Activated naive CD8-positive, alpha-beta T cell treated with anti-CD3 and anti-CD28 coated beads, Interleukin-2, amount 50 U/mL, for 16 hours (primary cell): Measurements from ENCODE around the gene NDST4.

Experiments used
- DNase-seq: peaks from one replicate; pipeline ENCODE4 v3.0.0-alpha.2; 2020; ENCODE audit warnings: low read depth, low spot score

The NDST4 gene

DNA sequence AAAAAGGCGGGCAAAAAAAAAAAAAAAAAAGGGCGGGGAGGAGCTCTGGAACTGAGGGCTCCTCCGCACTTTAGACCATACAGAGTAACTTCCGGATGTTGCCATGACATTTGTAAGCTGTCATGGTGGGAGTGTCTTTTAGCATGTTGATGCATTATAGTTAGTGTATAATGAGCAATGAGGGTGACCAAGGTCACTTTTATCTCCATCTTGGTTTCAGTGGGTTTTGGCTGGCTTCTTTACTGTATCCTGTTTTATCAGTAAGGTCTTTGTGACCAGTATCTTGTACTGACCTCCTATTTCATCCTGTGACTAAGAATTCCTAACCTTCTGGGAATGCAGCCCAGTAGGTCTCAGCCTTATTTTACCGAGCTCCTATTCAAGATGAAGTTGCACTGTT lies 321.4 kb downstream of the NDST4 start:
- no peak for DNase-seq

DNA sequence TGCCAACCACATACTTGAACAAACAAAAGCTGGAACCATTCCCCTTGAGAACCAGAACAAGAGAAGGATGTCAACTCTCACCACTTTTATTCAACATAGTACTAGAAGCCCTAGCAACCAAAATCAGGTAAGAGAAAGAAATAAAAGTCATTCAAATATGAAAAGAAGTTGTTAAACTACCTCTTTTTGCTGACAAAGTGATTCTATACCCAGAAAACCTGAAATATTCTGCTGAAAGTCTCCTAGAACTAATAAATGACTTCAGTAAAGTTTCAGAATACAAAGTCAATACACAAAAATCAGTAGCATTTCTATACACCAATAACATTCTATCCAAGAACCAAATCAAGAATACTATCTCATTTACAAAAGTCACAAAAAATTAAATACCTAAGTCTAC lies 327.9 kb downstream of the NDST4 start:
- DNase-seq, result no peak

DNA sequence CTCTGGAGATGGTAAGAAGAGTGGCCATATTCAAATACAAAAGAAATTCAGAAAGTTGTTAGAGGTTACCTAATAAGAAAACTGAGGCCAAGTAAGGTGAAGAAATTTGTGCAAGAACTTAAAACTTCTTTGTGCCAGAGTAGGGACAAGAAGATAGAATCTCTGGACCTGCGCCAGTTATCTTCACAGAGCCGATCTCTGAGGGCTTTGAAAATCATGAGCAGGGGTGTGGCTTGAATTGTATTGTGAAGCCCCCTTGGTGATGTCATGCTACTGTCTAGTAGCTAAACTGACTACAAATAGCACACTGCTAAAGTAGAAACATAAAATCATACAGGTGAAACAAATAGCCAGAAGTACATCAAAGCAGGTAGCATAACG lies 330.2 kb downstream of the NDST4 start:
- DNase-seq, result no peak

DNA sequence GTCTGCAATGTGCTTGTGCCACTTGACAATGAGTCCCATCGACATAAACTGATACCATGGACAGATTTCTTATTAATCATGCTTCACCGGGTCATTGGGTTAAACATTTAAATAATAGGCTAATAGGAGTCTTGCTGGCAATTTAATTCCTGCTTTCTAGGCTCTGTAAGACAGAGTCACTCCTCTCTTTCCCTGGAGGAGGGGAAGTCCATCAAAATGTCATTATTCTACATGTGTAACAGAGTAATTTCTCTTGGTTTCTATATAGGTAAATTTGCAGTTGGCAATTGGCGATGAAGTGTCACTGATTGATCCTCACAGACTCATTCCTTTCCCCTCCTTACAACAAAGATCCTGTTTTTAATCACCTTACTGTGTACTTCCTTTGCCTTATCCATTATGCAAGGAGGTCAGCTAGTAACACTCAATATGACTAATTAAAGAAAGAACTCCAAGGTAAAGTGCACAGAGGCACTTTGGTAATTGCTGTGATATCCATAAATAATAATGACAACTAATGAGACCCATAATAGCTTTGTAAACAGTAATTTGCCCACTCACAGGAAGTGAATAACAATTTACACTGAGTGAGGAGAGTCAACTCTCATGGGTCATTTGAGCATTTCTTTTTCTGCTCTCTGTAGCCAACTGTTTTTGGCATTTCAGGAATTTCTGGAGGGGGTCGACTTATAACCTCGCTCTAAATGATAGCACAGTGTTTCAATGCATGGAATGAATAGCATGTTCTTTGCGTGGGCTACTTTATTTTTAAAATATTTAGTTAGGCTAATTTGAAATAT lies 330.8 kb downstream of the NDST4 start:
- DNase-seq, result no peak

DNA sequence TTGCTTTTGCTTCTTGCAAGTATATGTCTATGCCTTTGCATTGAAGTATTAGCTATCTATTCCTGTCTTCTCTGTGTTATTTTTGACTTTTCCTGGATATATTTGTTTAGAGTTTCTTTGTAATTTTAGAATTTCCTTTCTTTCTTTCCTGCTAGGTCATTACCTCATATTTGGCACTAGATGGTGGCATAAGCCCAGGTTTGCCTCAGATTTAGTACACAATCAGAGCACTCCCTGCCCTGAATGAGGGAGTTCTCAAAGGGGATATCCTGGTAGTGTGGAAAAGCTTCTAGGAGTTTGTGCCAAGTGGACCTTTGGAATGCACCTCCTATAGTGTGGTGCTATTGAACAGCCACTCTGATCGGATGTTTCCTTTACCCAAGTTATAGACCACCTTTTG lies 333.2 kb downstream of the NDST4 start:
- DNase-seq, result no peak
